Spleen (tissue), 7 donors: ENCODE results near the gene FAF1.

ENCODE experiments used
- POLR2A ChIP-seq, 3 donors: fragments of 450-650 bp; IDR thresholded peaks; one replicate each; pipeline ENCODE4 v1.5.1; 2017; ENCODE audit warnings: antibody characterized with exemption in 3 of 3, mild to moderate bottlenecking in 1 of 3
- TF ChIP-seq, protein P1 (sequence below), 11 experiments: fragments of 200-600 bp in 7 of 11; fragments of 450-650 bp in 4 of 11; sonication (generic) in 4 of 11; IDR thresholded peaks in 8 of 11; conservative IDR thresholded peaks in 3 of 11; 1 replicate in 7 of 11; 2 replicates in 4 of 11; pipeline versions ENCODE4 v1.4.0 to v1.8.0; 2016 to 2021; ENCODE audit warnings: antibody characterized with exemption in 11 of 11, inconsistent platforms in 4 of 11, mild to moderate bottlenecking in 1 of 11
- donor health status: DM: no; HTN: no; CAD: no; lungs with moderate emphysema.
- donor health status: DM: no; HTN: no; CAD: no.
- donor health status: DM: no; HTN: no; CAD: no.

DNA sequence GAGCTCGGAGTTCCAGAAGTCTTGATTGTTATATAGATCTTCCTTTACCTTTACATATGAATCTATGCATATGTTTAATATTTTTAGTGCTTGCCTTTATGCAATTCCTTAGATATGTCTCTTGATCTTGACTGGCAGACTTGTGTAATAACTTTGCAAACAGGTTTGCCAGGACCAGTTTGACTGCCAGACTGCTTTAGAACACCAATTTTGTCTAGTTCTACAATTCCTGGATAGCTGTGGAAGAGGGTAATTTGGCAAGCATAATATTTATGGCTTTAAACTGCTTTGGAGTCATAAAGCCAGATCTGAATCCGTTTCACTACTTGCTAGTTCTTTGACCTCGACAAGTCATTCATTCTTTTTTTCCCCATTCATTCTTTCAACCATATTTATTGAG lies 250.0 kb downstream of the FAF1 start:
- TF ChIP-seq, protein P1, sequence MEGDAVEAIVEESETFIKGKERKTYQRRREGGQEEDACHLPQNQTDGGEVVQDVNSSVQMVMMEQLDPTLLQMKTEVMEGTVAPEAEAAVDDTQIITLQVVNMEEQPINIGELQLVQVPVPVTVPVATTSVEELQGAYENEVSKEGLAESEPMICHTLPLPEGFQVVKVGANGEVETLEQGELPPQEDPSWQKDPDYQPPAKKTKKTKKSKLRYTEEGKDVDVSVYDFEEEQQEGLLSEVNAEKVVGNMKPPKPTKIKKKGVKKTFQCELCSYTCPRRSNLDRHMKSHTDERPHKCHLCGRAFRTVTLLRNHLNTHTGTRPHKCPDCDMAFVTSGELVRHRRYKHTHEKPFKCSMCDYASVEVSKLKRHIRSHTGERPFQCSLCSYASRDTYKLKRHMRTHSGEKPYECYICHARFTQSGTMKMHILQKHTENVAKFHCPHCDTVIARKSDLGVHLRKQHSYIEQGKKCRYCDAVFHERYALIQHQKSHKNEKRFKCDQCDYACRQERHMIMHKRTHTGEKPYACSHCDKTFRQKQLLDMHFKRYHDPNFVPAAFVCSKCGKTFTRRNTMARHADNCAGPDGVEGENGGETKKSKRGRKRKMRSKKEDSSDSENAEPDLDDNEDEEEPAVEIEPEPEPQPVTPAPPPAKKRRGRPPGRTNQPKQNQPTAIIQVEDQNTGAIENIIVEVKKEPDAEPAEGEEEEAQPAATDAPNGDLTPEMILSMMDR (IDR thresholded peaks at IDR 0.05 in 8 of 11, conservative IDR thresholded peaks at IDR 0.05 in 3 of 11) = no peak
- TF ChIP-seq POLR2A (IDR thresholded peaks at IDR 0.05) = no peak
